HEK293 (cell line): ENCODE data around the gene STRA6.

Experiments
- CTCF ChIA-PET: fragments of 350-600 bp; formaldehyde crosslinking; extraction: SDS; loops from one replicate; lab custom pipeline; 2021; ENCODE audit warnings: antibody characterized with exemption; lab: Yijun Ruan, JAX
- POLR2A ChIA-PET: fragments of 300-600 bp; formaldehyde crosslinking; extraction: SDS; loops from one replicate; lab custom pipeline; 2020; ENCODE audit warnings: antibody characterized with exemption, inconsistent platforms; lab: Yijun Ruan, JAX
- H3K27ac ChIP-seq: fragments of 200-500 bp; sonication (Bioruptor generic); 2 replicates; pipeline ENCODE4 v1.5.1; 2014; ENCODE audit warnings: low read depth, low read length, control low read depth, inconsistent platforms; ENCODE audit errors: extremely low read depth
- H3K36me3 ChIP-seq, 2 experiments: fragments of 200-500 bp in 1 of 2; sonication (Bioruptor generic) in 1 of 2; 1 replicate in 1 of 2; 2 replicates in 1 of 2; pipeline ENCODE4 v1.5.1; 2014 to 2017; ENCODE audit warnings: inconsistent platforms in 2 of 2, low read length in 2 of 2; ENCODE audit not compliant: control insufficient read depth in 2 of 2, insufficient read depth in 1 of 2
- H3K4me1 ChIP-seq: fragments of 200-500 bp; sonication (Bioruptor generic); 2 replicates; pipeline ENCODE4 v1.5.1; 2014; ENCODE audit warnings: mild to moderate bottlenecking, low read length, inconsistent platforms; ENCODE audit not compliant: control insufficient read depth, insufficient read depth
- H3K4me3 ChIP-seq: 2 replicates; pipeline ENCODE4 v1.5.1; 2011; ENCODE audit warnings: low read depth, mild to moderate bottlenecking, control low read depth, low read length, moderate library complexity
- H3K9me3 ChIP-seq: fragments of 200-500 bp; sonication (Bioruptor generic); 2 replicates; pipeline ENCODE4 v1.5.1; 2014; ENCODE audit warnings: low read depth, low read length, inconsistent platforms; ENCODE audit not compliant: control insufficient read depth, insufficient read depth
- EGR2 ChIP-seq: fragments of 450-650 bp; formaldehyde crosslinking; IDR thresholded peaks from 2 replicates; pipeline ENCODE4 v1.5.1; 2016; ENCODE audit warnings: low read depth, missing biosample characterization, missing genetic modification characterization
- FEZF1 ChIP-seq: fragments of 450-650 bp; formaldehyde crosslinking; IDR thresholded peaks from 2 replicates; pipeline ENCODE4 v1.5.1; 2016; ENCODE audit warnings: missing biosample characterization, missing genetic modification characterization
- KLF9 ChIP-seq: fragments of 450-650 bp; formaldehyde crosslinking; IDR thresholded peaks from 2 replicates; pipeline ENCODE4 v1.5.1; 2016; ENCODE audit warnings: missing biosample characterization, missing genetic modification characterization, low read depth
- MYNN ChIP-seq: fragments of 450-650 bp; formaldehyde crosslinking; IDR thresholded peaks from 2 replicates; pipeline ENCODE4 v1.5.1; 2016; ENCODE audit warnings: missing biosample characterization, missing genetic modification characterization, borderline replicate concordance
- PRDM1 ChIP-seq: fragments of 450-650 bp; formaldehyde crosslinking; IDR thresholded peaks from 2 replicates; pipeline ENCODE4; 2016; ENCODE audit warnings: missing biosample characterization, missing genetic modification characterization
- SP7 ChIP-seq: fragments of 450-650 bp; formaldehyde crosslinking; IDR thresholded peaks from 2 replicates; pipeline ENCODE4 v1.5.1; 2016; ENCODE audit warnings: missing biosample characterization, missing genetic modification characterization
- ZBTB1 ChIP-seq: fragments of 450-650 bp; formaldehyde crosslinking; IDR thresholded peaks from 2 replicates; pipeline ENCODE4 v1.5.1; 2016; ENCODE audit warnings: missing biosample characterization, missing genetic modification characterization
- ZNF133 ChIP-seq: fragments of 450-650 bp; formaldehyde crosslinking; IDR thresholded peaks from 2 replicates; pipeline ENCODE4 v1.5.1; 2016; ENCODE audit warnings: missing biosample characterization, missing genetic modification characterization
- ZNF155 ChIP-seq: fragments of 450-650 bp; formaldehyde crosslinking; IDR thresholded peaks from 2 replicates; pipeline ENCODE4 v1.5.1; 2016; ENCODE audit warnings: missing biosample characterization, missing genetic modification characterization
- ZNF157 ChIP-seq: fragments of 450-650 bp; formaldehyde crosslinking; IDR thresholded peaks from 2 replicates; pipeline ENCODE4 v1.5.1; 2016; ENCODE audit warnings: missing biosample characterization, missing genetic modification characterization
- ZNF169 ChIP-seq: fragments of 450-650 bp; formaldehyde crosslinking; IDR thresholded peaks from 2 replicates; pipeline ENCODE4 v1.5.1; 2016; ENCODE audit warnings: missing biosample characterization, missing genetic modification characterization
- ZNF24 ChIP-seq: fragments of 450-650 bp; formaldehyde crosslinking; IDR thresholded peaks from 2 replicates; pipeline ENCODE4 v1.5.1; 2016; ENCODE audit warnings: missing biosample characterization, missing genetic modification characterization
- ZNF274 ChIP-seq, 2 experiments: fragments of 200-500 bp in 1 of 2; fragments of 450-650 bp in 1 of 2; sonication (Bioruptor generic) in 1 of 2; formaldehyde crosslinking in 1 of 2; IDR thresholded peaks; 2 replicates each; pipeline versions ENCODE4 v1.5.1 to v1.6.1; 2014 to 2016; ENCODE audit warnings: borderline replicate concordance in 1 of 2, inconsistent platforms in 1 of 2, low read length in 1 of 2, missing biosample characterization in 1 of 2, missing genetic modification characterization in 1 of 2
- ZNF488 ChIP-seq: fragments of 450-650 bp; formaldehyde crosslinking; IDR thresholded peaks from 2 replicates; pipeline ENCODE4 v1.5.1; 2016; ENCODE audit warnings: missing biosample characterization, missing genetic modification characterization
- ZNF530 ChIP-seq: fragments of 450-650 bp; formaldehyde crosslinking; IDR thresholded peaks from 2 replicates; pipeline ENCODE4 v1.5.1; 2016; ENCODE audit warnings: low read depth, missing biosample characterization, missing genetic modification characterization
- ZNF600 ChIP-seq: fragments of 450-650 bp; formaldehyde crosslinking; IDR thresholded peaks from 2 replicates; pipeline ENCODE4 v1.5.1; 2016; ENCODE audit warnings: missing biosample characterization, missing genetic modification characterization
- ZNF626 ChIP-seq: fragments of 450-650 bp; sonication (Bioruptor Pico); formaldehyde crosslinking; IDR thresholded peaks from 2 replicates; pipeline ENCODE4 v1.5.1; 2018; ENCODE audit warnings: missing biosample characterization, missing genetic modification characterization, inconsistent platforms
- ZSCAN23 ChIP-seq: fragments of 450-650 bp; formaldehyde crosslinking; IDR thresholded peaks from 2 replicates; pipeline ENCODE4 v1.5.1; 2016; ENCODE audit warnings: missing biosample characterization, missing genetic modification characterization
- TF ChIP-seq, protein P1 (sequence below): fragments of 450-650 bp; formaldehyde crosslinking; IDR thresholded peaks from 2 replicates; pipeline ENCODE4 v1.5.1; 2016; ENCODE audit warnings: missing biosample characterization, missing genetic modification characterization
- TF ChIP-seq, protein P2 (sequence below): fragments of 450-650 bp; formaldehyde crosslinking; IDR thresholded peaks from 2 replicates; pipeline ENCODE4 v1.5.1; 2016; ENCODE audit warnings: missing biosample characterization, missing genetic modification characterization
- TF ChIP-seq, protein P3 (sequence below): fragments of 450-650 bp; formaldehyde crosslinking; conservative IDR thresholded peaks from 2 replicates; pipeline ENCODE4 v1.5.1; 2016; ENCODE audit warnings: low read depth, missing biosample characterization, missing genetic modification characterization
- TF ChIP-seq, protein P4 (sequence below): fragments of 450-650 bp; formaldehyde crosslinking; IDR thresholded peaks from 2 replicates; pipeline ENCODE4 v1.5.1; 2017; ENCODE audit warnings: missing biosample characterization, missing genetic modification characterization
- TF ChIP-seq, protein P5 (sequence below): fragments of 450-650 bp; formaldehyde crosslinking; IDR thresholded peaks from 2 replicates; pipeline ENCODE4 v1.5.1; 2016; ENCODE audit warnings: missing biosample characterization, missing genetic modification characterization

Gene STRA6

DNA sequence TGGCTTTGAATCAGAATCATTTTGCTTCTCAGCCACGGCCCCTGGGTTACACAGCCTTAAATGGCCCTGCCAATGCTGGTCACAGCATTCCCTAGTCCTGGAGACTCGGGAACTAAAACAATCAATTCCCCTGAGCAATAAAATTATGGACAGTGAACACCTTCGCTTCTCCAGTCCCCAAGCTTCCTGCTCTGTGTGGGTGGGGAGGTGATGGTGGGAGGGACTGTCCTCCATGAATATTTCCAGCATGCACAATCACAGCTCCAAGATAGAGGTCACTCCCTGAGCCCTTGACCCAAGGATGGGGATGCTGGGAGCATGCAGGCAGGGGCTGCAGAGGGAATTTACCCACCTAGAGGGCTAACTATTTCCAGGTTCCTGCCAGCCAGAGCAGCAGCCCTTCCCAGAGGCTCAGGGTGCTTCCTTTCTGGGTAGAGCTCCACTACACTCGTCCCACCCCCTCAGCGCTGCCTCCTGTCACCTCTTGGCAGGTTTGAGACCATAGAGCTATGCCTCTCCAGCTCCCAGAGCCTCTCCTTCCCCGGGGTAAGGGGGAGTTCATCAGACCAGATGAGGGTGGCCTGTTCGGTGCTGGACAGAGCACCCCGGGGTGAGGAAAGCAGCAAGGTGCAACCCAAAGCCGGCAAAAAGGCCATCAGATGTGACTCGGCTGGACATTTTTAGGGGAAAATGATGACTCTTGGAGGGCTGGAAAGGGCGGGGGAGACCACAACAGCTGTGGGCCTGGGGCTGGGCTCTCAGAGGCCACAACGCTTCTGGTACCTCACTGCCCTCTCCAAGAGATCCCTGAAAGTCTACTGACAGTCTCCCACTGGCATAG is 19.0 kb upstream of the STRA6 start:
- H3K4me3 ChIP-seq = no peak overlapping the region
- TF ChIP-seq, protein P1, sequence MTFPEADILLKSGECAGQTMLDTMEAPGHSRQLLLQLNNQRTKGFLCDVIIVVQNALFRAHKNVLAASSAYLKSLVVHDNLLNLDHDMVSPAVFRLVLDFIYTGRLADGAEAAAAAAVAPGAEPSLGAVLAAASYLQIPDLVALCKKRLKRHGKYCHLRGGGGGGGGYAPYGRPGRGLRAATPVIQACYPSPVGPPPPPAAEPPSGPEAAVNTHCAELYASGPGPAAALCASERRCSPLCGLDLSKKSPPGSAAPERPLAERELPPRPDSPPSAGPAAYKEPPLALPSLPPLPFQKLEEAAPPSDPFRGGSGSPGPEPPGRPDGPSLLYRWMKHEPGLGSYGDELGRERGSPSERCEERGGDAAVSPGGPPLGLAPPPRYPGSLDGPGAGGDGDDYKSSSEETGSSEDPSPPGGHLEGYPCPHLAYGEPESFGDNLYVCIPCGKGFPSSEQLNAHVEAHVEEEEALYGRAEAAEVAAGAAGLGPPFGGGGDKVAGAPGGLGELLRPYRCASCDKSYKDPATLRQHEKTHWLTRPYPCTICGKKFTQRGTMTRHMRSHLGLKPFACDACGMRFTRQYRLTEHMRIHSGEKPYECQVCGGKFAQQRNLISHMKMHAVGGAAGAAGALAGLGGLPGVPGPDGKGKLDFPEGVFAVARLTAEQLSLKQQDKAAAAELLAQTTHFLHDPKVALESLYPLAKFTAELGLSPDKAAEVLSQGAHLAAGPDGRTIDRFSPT = no peak
- TF ChIP-seq ZNF600 (tag by site-specific recombination) (peak; percentile 50; the same call in 1 of the 2 replicates), ZNF169 (no peak), ZNF24 (tag by site-specific recombination) (no peak), ZNF274 (IDR thresholded peaks at IDR 0.05; ENCODE audit: low read length) (no peak), ZNF274 (tag by site-specific recombination; IDR thresholded peaks at IDR 0.05; ENCODE audit: borderline replicate concordance) (no peak), PRDM1 (tag by site-specific recombination) (no peak), EGR2 (tag by site-specific recombination) (peak; percentile 67), MYNN (tag by site-specific recombination) (no peak), ZNF530 (tag by site-specific recombination) (no peak), SP7 (tag by site-specific recombination) (no peak), ZNF157 (tag by site-specific recombination) (no peak), ZNF488 (tag by site-specific recombination) (no peak), KLF9 (tag by site-specific recombination) (no peak), FEZF1 (peak; percentile 37; the same call in 1 of the 2 replicates), ZNF155 (tag by site-specific recombination) (no peak), ZBTB1 (tag by site-specific recombination) (no peak), ZNF133 (tag by site-specific recombination) (no peak), ZSCAN23 (tag by site-specific recombination) (no peak), ZNF626 (no peak)
- TF ChIP-seq, protein P2, sequence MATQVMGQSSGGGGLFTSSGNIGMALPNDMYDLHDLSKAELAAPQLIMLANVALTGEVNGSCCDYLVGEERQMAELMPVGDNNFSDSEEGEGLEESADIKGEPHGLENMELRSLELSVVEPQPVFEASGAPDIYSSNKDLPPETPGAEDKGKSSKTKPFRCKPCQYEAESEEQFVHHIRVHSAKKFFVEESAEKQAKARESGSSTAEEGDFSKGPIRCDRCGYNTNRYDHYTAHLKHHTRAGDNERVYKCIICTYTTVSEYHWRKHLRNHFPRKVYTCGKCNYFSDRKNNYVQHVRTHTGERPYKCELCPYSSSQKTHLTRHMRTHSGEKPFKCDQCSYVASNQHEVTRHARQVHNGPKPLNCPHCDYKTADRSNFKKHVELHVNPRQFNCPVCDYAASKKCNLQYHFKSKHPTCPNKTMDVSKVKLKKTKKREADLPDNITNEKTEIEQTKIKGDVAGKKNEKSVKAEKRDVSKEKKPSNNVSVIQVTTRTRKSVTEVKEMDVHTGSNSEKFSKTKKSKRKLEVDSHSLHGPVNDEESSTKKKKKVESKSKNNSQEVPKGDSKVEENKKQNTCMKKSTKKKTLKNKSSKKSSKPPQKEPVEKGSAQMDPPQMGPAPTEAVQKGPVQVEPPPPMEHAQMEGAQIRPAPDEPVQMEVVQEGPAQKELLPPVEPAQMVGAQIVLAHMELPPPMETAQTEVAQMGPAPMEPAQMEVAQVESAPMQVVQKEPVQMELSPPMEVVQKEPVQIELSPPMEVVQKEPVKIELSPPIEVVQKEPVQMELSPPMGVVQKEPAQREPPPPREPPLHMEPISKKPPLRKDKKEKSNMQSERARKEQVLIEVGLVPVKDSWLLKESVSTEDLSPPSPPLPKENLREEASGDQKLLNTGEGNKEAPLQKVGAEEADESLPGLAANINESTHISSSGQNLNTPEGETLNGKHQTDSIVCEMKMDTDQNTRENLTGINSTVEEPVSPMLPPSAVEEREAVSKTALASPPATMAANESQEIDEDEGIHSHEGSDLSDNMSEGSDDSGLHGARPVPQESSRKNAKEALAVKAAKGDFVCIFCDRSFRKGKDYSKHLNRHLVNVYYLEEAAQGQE (tag by site-specific recombination) = peak; percentile 89
- TF ChIP-seq, protein P3, sequence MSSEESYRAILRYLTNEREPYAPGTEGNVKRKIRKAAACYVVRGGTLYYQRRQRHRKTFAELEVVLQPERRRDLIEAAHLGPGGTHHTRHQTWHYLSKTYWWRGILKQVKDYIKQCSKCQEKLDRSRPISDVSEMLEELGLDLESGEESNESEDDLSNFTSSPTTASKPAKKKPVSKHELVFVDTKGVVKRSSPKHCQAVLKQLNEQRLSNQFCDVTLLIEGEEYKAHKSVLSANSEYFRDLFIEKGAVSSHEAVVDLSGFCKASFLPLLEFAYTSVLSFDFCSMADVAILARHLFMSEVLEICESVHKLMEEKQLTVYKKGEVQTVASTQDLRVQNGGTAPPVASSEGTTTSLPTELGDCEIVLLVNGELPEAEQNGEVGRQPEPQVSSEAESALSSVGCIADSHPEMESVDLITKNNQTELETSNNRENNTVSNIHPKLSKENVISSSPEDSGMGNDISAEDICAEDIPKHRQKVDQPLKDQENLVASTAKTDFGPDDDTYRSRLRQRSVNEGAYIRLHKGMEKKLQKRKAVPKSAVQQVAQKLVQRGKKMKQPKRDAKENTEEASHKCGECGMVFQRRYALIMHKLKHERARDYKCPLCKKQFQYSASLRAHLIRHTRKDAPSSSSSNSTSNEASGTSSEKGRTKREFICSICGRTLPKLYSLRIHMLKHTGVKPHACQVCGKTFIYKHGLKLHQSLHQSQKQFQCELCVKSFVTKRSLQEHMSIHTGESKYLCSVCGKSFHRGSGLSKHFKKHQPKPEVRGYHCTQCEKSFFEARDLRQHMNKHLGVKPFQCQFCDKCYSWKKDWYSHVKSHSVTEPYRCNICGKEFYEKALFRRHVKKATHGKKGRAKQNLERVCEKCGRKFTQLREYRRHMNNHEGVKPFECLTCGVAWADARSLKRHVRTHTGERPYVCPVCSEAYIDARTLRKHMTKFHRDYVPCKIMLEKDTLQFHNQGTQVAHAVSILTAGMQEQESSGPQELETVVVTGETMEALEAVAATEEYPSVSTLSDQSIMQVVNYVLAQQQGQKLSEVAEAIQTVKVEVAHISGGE = no peak
- TF ChIP-seq, protein P4, sequence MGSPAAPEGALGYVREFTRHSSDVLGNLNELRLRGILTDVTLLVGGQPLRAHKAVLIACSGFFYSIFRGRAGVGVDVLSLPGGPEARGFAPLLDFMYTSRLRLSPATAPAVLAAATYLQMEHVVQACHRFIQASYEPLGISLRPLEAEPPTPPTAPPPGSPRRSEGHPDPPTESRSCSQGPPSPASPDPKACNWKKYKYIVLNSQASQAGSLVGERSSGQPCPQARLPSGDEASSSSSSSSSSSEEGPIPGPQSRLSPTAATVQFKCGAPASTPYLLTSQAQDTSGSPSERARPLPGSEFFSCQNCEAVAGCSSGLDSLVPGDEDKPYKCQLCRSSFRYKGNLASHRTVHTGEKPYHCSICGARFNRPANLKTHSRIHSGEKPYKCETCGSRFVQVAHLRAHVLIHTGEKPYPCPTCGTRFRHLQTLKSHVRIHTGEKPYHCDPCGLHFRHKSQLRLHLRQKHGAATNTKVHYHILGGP = no peak
- TF ChIP-seq, protein P5, sequence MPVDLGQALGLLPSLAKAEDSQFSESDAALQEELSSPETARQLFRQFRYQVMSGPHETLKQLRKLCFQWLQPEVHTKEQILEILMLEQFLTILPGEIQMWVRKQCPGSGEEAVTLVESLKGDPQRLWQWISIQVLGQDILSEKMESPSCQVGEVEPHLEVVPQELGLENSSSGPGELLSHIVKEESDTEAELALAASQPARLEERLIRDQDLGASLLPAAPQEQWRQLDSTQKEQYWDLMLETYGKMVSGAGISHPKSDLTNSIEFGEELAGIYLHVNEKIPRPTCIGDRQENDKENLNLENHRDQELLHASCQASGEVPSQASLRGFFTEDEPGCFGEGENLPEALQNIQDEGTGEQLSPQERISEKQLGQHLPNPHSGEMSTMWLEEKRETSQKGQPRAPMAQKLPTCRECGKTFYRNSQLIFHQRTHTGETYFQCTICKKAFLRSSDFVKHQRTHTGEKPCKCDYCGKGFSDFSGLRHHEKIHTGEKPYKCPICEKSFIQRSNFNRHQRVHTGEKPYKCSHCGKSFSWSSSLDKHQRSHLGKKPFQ = no peak

More for the DNA sequence above, 19.0 kb upstream of the STRA6 start:
- ChIA-PET POLR2A (interaction anchor here (0.6 to 0.8 kb wide), 2 partner anchors 11 to 63 kb away, joined by 3 read pairs; no protein-coding TSS in a partner anchor), CTCF (interaction anchor here (0.6 to 1.4 kb wide), 6 partner anchors 18 to 249 kb away, joined by 3 to 4 read pairs (median 4); no protein-coding TSS in a partner anchor)
- Histone ChIP-seq H3K9me3 (no peaks in the 10 kb centered on the region), H3K27ac (peak overlapping the region; percentile 12), H3K36me3 (no peaks in the 10 kb centered on the region), H3K4me1 (peaks cover 28% of the 10 kb centered on the region)
